ENCODE data around the gene TMEM82.

Gene TMEM82

DNA sequence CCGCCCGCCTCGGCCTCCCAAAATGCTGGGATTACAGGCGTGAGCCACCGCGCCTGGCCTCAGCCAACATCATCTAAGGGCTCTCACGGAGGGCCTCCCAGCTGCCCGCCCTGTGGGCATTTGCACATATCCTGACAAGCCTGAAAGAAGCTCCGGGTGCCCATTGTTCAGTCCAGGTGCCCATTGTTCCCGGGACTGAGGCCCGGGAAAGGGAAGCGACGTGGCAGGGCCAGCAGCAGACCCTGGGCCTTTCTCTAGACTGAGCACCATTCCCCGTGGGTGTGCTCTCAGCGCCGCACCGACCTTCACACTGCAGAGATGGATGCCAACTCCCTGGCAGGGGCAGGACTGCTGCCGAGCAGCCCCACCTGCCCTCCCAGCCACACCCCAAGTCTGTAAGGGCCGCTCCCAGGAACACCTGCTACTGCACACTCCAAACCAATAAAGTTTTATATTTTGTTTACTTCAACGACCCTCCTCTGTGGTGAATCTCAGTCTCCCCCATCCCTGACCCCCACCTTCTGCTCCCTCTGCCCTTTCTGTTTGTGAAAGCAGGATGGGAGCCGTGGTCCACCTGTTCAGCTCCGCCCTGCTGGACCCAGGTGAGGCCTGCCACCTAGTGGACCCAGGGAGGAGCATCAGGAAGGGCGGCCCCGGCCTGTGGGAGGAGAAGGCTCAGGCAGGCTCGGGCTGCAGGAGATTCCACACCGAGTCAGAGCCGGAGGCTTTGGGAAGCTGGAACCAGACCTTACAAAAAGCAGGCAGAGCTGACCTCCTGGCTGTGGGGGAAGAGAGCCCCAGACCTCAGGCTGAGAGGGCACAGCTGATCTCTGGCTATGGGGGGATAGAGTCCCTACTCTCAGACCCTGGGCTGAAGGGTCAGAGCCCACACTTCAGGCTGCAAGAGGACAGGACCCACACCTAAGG, 1.1 kb upstream of the TMEM82 start:
- no peaks in the 10 kb centered on the region for H3K79me2 ChIP-seq (ENCODE audit: low read length)
- no peak overlapping the region for H3K4me2 ChIP-seq (ENCODE audit: low read length)
- H2AFZ ChIP-seq (ENCODE audit: low read depth, low read length): no peak overlapping the region
- H3K27me3 ChIP-seq (ENCODE audit: low read depth, low read length): no peaks in the 10 kb centered on the region
- no peaks in the 10 kb centered on the region for H3K9me3 ChIP-seq (ENCODE audit: insufficient read depth, low read length)
- H3K9ac ChIP-seq (ENCODE audit: low read length): no peak overlapping the region
- no peak overlapping the region for H3K4me3 ChIP-seq (ENCODE audit: low read length)
- no peaks in the 10 kb centered on the region for H3K36me3 ChIP-seq (replicated peaks; ENCODE audit: low read depth, low read length)
- no peaks in the 10 kb centered on the region for H4K20me1 ChIP-seq (ENCODE audit: insufficient read depth, low read length)
- H3K27ac ChIP-seq (ENCODE audit: low read length): no peak overlapping the region
- H3K4me1 ChIP-seq (ENCODE audit: low read length): no peaks in the 10 kb centered on the region
- TF ChIP-seq, protein P1, sequence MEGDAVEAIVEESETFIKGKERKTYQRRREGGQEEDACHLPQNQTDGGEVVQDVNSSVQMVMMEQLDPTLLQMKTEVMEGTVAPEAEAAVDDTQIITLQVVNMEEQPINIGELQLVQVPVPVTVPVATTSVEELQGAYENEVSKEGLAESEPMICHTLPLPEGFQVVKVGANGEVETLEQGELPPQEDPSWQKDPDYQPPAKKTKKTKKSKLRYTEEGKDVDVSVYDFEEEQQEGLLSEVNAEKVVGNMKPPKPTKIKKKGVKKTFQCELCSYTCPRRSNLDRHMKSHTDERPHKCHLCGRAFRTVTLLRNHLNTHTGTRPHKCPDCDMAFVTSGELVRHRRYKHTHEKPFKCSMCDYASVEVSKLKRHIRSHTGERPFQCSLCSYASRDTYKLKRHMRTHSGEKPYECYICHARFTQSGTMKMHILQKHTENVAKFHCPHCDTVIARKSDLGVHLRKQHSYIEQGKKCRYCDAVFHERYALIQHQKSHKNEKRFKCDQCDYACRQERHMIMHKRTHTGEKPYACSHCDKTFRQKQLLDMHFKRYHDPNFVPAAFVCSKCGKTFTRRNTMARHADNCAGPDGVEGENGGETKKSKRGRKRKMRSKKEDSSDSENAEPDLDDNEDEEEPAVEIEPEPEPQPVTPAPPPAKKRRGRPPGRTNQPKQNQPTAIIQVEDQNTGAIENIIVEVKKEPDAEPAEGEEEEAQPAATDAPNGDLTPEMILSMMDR (IDR thresholded peaks at IDR 0.05; ENCODE audit: low read depth, low read length): peak; percentile 75
- no peak for TF ChIP-seq EZH2phosphoT487 (IDR thresholded peaks at IDR 0.05; ENCODE audit: low read depth)

DNA sequence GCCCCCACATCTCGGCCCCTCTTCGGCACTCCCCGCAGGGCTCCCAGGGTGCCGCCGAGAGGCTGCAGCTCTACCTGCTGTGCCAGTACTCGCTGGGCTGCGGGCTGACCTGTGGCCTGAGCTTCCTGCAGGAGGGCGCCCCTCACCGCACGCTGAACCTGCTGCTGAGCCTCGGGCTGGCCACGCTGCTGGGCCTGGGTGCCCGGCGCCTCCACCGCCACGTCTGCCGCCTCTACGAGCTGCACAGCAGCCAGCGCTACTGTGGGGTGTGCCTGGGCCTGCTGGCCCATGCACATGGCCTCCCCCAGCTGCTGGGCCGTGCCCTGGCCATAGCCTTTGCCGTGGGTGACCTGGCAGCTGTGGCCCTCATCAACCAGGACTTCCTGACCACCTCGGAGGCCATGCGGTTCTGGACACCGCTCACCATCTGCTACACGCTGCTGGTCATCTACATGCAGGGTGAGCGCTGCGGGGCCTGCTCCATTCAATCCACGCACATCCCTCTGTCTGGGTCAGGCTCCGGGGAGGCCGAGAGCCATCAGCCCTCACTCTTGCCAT, 1.9 kb downstream of the TMEM82 start:
- Histone ChIP-seq H3K36me3 (replicated peaks; ENCODE audit: low read depth, low read length) (no peaks in the 10 kb centered on the region), H3K79me2 (ENCODE audit: low read length) (no peaks in the 10 kb centered on the region), H3K4me1 (ENCODE audit: low read length) (no peaks in the 10 kb centered on the region), H3K4me2 (ENCODE audit: low read length) (no peak overlapping the region), H3K27ac (ENCODE audit: low read length) (no peak overlapping the region), H4K20me1 (ENCODE audit: insufficient read depth, low read length) (no peaks in the 10 kb centered on the region), H3K4me3 (ENCODE audit: low read length) (no peak overlapping the region), H3K9ac (ENCODE audit: low read length) (no peak overlapping the region), H3K27me3 (ENCODE audit: low read depth, low read length) (no peaks in the 10 kb centered on the region), H2AFZ (ENCODE audit: low read depth, low read length) (no peak overlapping the region), H3K9me3 (ENCODE audit: insufficient read depth, low read length) (no peaks in the 10 kb centered on the region)
- no peak for TF ChIP-seq EZH2phosphoT487 (IDR thresholded peaks at IDR 0.05; ENCODE audit: low read depth)
- TF ChIP-seq, protein P1 (IDR thresholded peaks at IDR 0.05; ENCODE audit: low read depth, low read length): no peak

DNA sequence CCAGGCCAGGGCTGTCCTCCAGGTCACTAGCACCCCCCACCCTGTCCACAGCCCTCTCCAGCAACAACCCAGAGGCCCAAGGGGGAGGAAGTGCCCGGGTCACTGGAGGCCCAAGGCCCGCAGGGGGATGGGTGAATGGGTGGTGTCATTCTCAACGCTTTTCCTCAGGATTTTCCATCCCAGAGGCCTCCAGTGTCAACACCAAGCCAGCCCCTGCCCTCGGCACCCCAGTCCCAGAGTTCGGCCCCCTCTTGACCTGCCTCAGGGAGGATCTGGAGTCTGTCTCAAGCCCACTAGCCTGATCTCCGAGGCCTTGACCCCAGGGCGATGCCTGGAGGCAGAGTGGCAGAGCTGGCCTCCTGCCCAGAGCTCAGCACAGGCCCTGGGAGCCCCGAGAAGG, 5.1 kb downstream of the TMEM82 start:
- Histone ChIP-seq H3K27me3 (ENCODE audit: low read depth, low read length) (no peaks in the 10 kb centered on the region), H3K79me2 (ENCODE audit: low read length) (no peaks in the 10 kb centered on the region), H2AFZ (ENCODE audit: low read depth, low read length) (no peak overlapping the region), H3K9me3 (ENCODE audit: insufficient read depth, low read length) (no peaks in the 10 kb centered on the region), H3K9ac (ENCODE audit: low read length) (no peak overlapping the region), H3K4me2 (ENCODE audit: low read length) (no peak overlapping the region), H3K4me3 (ENCODE audit: low read length) (no peak overlapping the region), H4K20me1 (ENCODE audit: insufficient read depth, low read length) (no peaks in the 10 kb centered on the region), H3K4me1 (ENCODE audit: low read length) (no peaks in the 10 kb centered on the region), H3K27ac (ENCODE audit: low read length) (no peak overlapping the region), H3K36me3 (replicated peaks; ENCODE audit: low read depth, low read length) (no peaks in the 10 kb centered on the region)
- TF ChIP-seq, protein P1 (IDR thresholded peaks at IDR 0.05; ENCODE audit: low read depth, low read length): no peak
- TF ChIP-seq EZH2phosphoT487 (IDR thresholded peaks at IDR 0.05; ENCODE audit: low read depth): no peak

DNA sequence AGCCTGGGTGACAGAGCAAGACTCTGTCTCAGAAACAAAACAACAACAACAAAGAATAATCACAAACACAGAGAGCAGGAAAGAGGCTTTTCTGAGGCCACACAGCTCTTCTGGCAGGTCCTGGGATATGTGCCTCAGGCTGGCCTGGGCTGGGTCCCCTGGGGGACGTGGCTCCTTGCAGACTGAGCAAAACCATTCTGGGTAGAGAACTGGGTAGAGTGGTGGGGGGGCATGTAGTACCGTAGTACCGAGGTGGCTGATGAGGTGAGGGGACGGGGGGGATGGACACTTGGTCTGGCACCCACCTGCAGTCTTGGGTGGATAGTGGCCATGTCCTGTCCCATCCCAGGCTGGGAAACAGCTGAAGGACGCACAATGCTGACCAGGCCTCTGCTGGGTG, 6.0 kb downstream of the TMEM82 start:
- Histone ChIP-seq H3K4me2 (ENCODE audit: low read length) (no peak overlapping the region), H3K36me3 (replicated peaks; ENCODE audit: low read depth, low read length) (no peaks in the 10 kb centered on the region), H2AFZ (ENCODE audit: low read depth, low read length) (no peak overlapping the region), H3K9me3 (ENCODE audit: insufficient read depth, low read length) (no peaks in the 10 kb centered on the region), H3K79me2 (ENCODE audit: low read length) (no peaks in the 10 kb centered on the region), H4K20me1 (ENCODE audit: insufficient read depth, low read length) (no peaks in the 10 kb centered on the region), H3K9ac (ENCODE audit: low read length) (no peak overlapping the region), H3K4me1 (ENCODE audit: low read length) (no peaks in the 10 kb centered on the region), H3K27me3 (ENCODE audit: low read depth, low read length) (no peaks in the 10 kb centered on the region), H3K27ac (ENCODE audit: low read length) (no peak overlapping the region), H3K4me3 (ENCODE audit: low read length) (no peak overlapping the region)
- no peak for TF ChIP-seq EZH2phosphoT487 (IDR thresholded peaks at IDR 0.05; ENCODE audit: low read depth)
- TF ChIP-seq, protein P1 (IDR thresholded peaks at IDR 0.05; ENCODE audit: low read depth, low read length): no peak
